GM12892 (cell line): Measurements from ENCODE around the gene SH3RF3.
A peak's percentile ranks its signal among the peaks of the same experiment; 100 is the strongest.

Experiments
- DNase-seq: peaks from one replicate; pipeline ENCODE4 v3.0.0; 2011; ENCODE audit not compliant: insufficient read length
- FAIRE-seq: peaks from 2 replicates; lab custom pipeline; 2011; peaks lifted over from hg19 to GRCh38; lab: Jason Lieb, UNC
- POLR2A ChIP-seq: IDR thresholded peaks from 2 replicates; pipeline ENCODE4 v1.6.1; 2011; ENCODE audit warnings: low read depth, low read length, control low read depth
- POLR2AphosphoS5 ChIP-seq: IDR thresholded peaks from 2 replicates; pipeline ENCODE4 v1.6.1; 2011; ENCODE audit warnings: low read depth, low read length, control low read depth
- TAF1 ChIP-seq: IDR thresholded peaks from 2 replicates; pipeline ENCODE4 v1.6.1; 2011; ENCODE audit warnings: low read depth, mild to moderate bottlenecking, control low read depth, low read length, borderline replicate concordance

The SH3RF3 gene

DNA sequence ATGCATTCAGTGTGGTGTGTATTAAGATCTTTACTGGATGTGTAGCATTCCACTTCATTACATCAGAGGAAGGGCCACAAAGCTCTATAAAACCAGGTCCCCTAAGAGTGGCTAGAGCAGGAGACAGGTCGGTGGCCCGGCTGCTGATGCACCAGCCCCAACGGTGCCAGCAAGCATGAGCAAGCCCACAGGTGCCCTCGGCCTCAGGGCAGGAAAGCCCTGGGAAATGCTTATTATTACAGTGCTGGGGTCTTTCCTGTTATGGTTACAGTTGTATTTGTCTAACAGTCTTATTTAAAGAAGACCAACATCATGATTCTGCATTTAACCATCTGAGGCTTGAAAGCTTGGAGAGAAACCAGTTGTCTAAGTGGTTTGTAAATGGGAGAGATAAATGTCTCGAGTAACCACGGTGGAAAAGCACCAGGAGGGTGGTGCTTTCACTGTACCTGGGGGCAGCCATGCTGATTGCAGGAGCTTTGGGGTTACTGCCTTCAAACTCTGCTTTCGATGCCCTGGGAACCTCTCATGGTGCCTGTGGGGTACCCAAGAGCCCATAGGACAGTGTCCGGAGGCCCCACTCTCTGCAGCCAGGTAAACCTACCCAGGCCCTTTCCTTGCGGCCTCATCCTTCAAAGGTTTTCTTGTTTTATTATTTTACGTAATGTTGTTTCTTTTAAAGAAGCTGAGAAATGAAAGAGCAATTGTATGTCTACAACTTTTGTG, 133.1 kb downstream of the SH3RF3 start:
- TF ChIP-seq POLR2AphosphoS5 (no peak), POLR2A (no peak), TAF1 (no peak)
- DNase-seq (no peak), FAIRE-seq (no peak)

DNA sequence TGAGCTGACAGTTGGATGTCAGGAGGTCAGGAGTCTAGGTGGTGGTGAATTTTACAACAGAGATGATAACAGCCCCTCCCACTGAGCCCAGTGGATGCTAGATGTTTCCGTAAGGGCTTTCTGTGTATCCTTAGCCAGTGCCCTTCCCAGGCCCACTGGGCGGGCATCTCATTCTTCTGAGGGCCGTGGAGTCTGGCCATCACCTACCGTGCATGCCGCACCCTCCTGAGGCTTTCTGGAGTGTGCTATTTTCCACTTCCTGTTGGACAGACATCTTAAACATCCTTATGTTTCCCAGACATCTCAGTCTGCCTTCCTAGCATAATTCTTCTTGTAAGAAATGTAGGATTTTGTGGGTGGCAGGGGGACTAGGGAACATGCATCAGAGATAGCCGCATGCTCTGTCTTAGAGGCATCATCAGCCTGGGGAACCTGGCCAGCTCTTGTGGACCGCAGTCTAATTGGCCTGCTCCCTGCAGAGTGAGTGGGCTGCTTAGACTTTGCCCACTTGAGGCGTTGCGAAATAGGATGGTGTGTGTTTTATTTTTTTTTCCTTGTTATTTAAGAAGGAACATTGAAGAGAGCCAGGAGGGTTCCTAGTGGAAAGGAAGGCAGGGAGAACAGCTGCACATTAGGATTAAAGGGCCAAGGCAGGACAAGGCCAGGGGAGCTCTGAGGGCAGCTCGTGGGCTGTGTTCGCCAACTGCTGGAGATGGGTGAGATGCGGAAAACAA, 135.8 kb downstream of the SH3RF3 start:
- FAIRE-seq (no peak), DNase-seq (no peak)
- no peak for TF ChIP-seq POLR2AphosphoS5
- TF ChIP-seq POLR2A, result no peak
- no peak for TF ChIP-seq TAF1

DNA sequence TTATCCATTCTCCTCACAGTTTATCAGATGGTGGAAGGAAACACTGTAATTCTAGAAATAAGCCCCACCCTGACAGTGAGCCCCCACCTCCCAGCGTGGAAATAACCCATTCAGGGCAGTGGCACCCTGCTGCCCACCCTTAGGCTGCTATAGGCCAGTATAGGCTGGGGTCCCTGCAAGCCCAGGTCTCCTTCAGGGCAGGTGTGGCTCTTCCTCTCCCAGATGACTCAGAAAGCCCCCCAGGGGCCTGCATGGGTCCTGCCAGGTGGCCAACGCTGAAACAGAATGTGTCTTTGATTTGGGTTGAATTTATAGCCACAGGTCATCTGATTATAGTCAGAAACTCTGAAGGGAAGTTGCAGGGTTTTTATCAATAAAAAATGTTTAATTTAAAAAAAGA, 136.4 kb downstream of the SH3RF3 start:
- FAIRE-seq (no peak), DNase-seq (no peak)
- TF ChIP-seq TAF1 (no peak), POLR2AphosphoS5 (no peak), POLR2A (no peak)

DNA sequence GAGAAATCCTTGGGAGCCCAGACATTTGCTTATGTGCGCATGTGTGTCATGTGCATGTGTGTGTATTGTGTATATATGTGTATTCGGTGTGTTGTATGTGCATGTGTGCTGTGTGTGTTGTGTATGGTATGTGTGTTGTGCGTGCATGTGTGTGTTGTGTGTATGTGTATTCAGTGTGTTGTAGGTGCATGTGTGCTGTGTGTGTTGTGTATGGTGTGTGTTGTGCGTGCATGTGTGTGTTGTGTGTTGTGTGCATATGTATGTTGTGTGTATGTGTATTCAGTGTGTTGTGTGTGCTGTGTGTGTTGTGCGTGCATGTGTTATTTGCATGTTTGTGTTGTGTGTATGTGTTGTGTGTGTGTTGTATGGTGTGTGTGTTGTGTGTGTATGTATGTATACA, 136.9 kb downstream of the SH3RF3 start:
- FAIRE-seq (peak; percentile 75), DNase-seq (no peak)
- TF ChIP-seq POLR2A (no peak), POLR2AphosphoS5 (no peak), TAF1 (no peak)

DNA sequence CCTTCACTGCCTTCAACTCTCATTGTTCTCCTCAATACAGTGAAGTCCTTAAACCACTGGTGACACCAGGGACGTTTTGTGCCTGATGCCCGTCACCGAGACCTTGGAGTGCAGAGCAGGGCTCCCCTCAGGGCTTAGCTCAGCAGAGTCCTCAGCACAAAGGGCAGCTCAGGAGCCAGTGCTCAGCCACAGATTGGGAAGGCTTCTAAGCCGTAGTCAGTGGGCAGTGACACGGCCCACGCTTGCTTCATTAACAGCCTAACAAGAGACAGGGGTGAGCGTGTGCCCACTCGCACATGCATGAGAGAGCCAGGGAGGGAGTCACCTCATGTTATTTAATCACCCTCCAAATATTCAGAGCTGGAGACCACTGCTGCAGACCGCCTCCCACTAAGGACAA, 137.5 kb downstream of the SH3RF3 start:
- TF ChIP-seq POLR2AphosphoS5 (no peak), POLR2A (no peak), TAF1 (no peak)
- FAIRE-seq (no peak), DNase-seq (no peak)

DNA sequence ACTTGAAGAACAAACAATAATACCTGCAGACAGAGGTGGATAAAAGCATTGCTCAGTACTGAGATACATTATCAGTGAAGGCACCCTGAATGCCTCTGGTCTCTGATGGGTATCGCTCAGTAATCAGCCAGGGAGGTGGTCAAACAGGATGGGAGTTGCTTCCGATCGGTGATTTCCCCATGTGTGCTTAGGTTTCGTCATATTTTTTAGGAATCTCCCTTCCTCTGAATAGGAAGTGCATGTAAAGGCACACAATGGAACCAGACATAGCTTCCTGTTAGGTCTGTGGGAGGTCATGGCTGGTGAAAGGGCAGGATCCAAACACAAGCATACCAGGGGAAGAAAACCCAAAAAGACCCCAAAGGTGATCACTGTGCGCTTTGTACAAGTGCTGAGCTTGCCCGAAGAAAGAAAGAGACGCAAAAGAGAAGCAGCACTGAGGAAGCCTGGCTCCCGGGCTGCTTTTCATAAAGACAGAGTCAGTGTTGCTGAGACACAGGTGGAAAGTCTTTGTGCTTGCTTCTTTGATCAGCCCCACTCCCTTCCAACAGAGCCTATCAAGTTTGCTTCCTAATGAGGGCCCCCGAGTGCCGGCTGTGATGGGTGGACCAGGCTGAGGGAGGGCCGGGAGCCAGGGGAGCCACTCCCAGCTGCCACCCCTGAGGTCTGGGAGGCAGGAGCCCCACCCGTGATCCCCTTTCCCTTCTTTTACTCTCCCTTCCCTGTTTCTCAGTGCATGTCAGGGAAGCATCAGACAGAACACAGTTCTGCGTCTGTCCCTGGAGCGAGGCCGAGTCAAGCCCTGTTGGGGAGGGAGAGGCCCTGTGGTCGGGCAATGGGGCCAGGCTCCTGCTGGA, 138.2 kb downstream of the SH3RF3 start:
- TF ChIP-seq TAF1 (no peak), POLR2AphosphoS5 (no peak), POLR2A (no peak)
- DNase-seq, result no peak

DNA sequence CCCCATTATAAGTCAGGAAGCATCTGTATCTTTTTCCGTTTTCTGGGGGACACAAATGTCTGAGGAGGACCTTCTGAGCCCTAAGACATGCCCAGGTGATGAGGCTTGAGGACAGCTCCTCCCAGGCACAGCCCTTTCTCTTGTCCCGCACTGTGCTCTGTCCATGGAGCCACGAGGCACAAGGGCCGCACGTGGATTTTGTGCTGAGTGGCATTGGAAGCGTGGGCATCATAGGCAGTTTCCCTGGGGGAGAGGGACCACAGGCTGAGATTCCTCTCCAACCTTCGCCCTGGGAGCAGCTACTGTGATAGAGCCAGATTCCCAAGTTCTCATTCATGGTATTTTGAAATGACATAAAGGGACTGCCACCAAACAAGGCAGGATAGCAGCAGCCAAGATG, 139.9 kb downstream of the SH3RF3 start:
- DNase-seq, result no peak
- FAIRE-seq, result no peak

More for the DNA sequence above, 138.2 kb downstream of the SH3RF3 start:
- FAIRE-seq, result no peak

DNA sequence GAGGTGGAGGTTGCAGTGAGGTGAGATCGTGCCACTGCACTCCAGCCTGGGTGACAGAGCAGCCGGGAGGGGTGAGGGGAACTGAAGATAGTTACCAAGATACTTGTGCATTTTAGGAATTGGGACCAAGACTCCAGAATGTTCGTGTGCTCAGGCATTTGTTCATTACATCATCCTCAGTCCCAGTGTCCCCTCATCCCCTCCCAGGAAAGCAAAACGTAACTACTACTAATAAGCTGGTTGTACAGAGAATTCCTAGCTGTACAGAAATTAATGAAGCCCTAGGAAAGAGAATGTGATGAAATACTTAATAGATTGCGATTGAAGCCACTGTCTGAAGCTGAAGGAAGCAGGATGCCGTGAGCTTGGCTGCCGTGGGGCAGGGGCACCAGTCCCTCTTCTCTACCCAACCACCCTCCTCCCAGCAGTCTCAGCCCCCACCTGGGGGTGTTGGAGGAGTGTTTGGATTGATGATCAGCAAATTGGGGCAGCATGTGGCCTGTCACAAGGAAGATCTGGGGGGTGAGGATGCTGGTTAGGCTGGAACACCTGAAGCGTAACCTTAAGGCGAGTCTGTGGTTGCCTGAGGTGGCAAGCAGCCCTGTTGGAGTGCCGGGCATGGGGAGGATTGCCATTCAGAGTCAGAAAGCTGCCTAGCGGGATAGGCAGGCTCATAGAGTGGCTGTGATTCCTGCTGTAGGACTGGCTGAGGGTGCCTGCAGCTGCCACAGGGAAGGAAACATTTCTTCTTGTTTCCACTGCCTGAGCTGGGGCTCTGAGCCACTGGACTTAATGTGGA, 140.9 kb downstream of the SH3RF3 start:
- DNase-seq (no peak), FAIRE-seq (no peak)
- TF ChIP-seq TAF1 (no peak), POLR2A (no peak), POLR2AphosphoS5 (no peak)

More for the DNA sequence above, 139.9 kb downstream of the SH3RF3 start:
- no peak for TF ChIP-seq TAF1
- no peak for TF ChIP-seq POLR2A
- no peak for TF ChIP-seq POLR2AphosphoS5

DNA sequence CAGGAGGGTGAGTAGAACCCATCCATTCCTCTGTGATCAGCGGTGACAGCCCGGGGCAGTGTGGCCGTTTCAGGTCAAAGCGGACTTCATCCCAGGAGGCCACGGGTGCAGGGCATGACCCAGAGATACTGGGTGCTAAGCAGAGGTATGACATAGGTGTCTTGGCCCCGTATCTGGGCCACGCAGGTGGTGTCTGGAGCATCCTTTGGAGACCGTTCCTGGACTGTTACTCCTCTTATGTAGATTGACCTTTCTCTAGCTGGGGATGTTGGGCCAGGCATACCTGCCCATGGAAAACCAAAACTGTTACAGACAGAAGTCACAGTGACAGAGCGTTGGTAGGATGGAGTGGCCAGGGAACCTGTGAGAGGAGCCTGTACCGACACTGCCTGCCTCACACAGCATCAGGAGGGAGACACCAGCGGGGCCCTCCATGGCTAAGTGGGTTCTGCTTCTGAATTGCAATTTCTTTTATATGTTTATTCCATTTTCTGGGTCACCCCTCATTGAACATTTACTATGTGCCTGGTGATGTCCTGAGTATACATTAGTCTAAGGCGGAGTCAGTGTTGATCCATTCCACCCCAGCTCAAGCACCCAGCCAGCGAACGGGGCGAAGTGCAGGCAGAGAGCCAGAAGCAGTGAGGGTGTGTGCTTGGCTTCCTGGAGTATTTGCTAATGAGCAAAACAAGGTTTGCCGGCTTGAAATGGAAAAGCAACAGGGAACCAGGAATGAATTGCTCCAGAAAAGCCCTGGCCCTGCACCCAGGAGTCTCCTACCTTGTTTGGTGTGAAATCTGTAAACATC, 141.7 kb downstream of the SH3RF3 start:
- no peak for DNase-seq
- no peak for TF ChIP-seq POLR2A
- no peak for TF ChIP-seq TAF1
- no peak for TF ChIP-seq POLR2AphosphoS5
- FAIRE-seq, result no peak

DNA sequence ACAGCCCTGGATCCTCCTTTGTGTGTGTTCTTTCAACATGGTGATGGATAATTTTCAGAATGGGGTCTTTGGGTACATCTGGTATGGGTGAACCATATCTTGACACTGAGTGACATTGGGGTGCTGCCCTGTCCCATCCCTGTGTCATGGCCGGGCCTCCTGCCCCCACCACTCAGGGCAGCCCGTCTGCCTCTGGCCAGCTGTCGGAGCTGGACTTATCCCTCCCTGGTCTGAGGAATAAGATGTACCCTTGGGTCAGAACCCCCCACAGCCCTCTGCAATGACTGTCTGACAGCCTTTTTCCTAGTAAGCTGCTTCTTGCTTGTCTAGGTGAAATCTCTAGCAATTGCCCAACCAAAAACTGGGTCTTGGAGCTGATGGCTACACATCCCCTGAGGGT, 142.9 kb downstream of the SH3RF3 start:
- DNase-seq, result no peak
- FAIRE-seq, result no peak
- TF ChIP-seq TAF1 (no peak), POLR2A (no peak), POLR2AphosphoS5 (no peak)
